ENCODE results near the gene KIAA0825. TPM values are rescaled to one million over a fixed set of nuclear protein-coding genes. Genes with fewer than 3 reads are reported as not detected.
"Not testable (repeated sequence)": the region's sequence is repeated elsewhere in the genome, so short reads cannot be mapped to it uniquely, and the experiment has no call there.

Gene KIAA0825
- total and polyA plus RNA-seq, 2 donors (not counting 1 experiment from before 2014, with no cell fraction given), result 1.7 to 3.6 TPM

DNA sequence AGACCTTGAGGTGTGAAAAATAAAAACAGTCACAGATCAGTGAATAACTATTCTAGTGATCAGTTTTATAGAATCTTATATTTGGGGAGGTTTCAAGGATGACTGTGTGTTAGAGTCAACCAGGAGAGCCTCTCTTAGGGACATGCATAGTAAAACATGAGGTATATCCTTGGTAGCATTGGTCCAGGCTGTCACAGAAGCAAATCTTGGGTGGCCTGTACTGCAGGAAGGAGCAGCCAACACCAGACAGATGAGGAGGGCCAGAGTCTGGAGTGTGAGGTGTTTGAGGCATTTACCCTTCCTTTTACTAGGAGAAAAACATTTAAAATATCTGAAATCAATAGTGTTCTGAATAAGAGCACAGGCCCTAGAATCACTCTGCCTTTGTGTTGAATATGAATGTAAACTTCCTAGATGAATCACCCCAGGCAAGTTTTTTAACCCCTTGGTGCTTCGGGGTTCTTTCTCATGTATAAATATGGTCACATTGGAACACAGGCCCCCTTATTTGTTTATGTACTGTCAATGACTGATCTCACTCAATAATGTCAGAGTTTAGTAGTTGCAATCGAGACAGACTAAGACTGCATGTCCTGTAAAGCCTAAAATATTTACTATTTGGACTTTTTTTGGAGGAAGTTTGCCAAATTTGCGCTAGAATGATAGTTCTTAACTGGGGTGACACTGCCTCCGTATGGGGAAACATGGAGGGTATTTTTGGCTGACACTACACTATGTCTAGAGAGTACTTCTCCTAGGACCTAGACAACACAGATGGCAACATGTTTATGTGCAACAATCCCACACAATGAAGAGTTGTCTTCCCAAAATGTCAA is 460.5 kb downstream of the KIAA0825 start:
- Histone ChIP-seq H3K4me1 (ENCODE audit: control insufficient read depth, extremely low read depth, insufficient read depth, low read length) (peaks cover 2% of the 10 kb centered on the region), H3K36me3 (ENCODE audit: control insufficient read depth, insufficient read depth, low read length) (no peaks in the 10 kb centered on the region), H4K20me1 (ENCODE audit: control insufficient read depth, extremely low read depth, insufficient read depth, low read length) (no peaks in the 10 kb centered on the region), H3K4me2 (ENCODE audit: extremely low read depth, insufficient read depth, low read length) (no peak overlapping the region), H3K4me3 (replicated peaks in 1 of 4; ENCODE audit: control extremely low read depth in 1 of 4, insufficient read depth in 1 of 4, low read depth in 3 of 4, low read length in 4 of 4) (no peak overlapping the region), H3K79me2 (ENCODE audit: control insufficient read depth, insufficient read depth, low read length) (no peaks in the 10 kb centered on the region), H3K9ac (ENCODE audit: insufficient read depth, low read length) (no peak overlapping the region), H2AFZ (ENCODE audit: low read length) (peak overlapping the region; percentile 43), H3K27ac (ENCODE audit: insufficient read depth, low read length) (no peak overlapping the region), H3K9me3 (ENCODE audit: control insufficient read depth, insufficient read depth, low read depth, low read length) (no peaks in the 10 kb centered on the region), H3K27me3 (ENCODE audit: control insufficient read depth, insufficient read depth, low read length) (no peaks in the 10 kb centered on the region)
- DNase-seq (ENCODE audit: low read depth in 2 of 2), result peak in 1 of 2 donors; percentile 81
- TF ChIP-seq, protein P1, sequence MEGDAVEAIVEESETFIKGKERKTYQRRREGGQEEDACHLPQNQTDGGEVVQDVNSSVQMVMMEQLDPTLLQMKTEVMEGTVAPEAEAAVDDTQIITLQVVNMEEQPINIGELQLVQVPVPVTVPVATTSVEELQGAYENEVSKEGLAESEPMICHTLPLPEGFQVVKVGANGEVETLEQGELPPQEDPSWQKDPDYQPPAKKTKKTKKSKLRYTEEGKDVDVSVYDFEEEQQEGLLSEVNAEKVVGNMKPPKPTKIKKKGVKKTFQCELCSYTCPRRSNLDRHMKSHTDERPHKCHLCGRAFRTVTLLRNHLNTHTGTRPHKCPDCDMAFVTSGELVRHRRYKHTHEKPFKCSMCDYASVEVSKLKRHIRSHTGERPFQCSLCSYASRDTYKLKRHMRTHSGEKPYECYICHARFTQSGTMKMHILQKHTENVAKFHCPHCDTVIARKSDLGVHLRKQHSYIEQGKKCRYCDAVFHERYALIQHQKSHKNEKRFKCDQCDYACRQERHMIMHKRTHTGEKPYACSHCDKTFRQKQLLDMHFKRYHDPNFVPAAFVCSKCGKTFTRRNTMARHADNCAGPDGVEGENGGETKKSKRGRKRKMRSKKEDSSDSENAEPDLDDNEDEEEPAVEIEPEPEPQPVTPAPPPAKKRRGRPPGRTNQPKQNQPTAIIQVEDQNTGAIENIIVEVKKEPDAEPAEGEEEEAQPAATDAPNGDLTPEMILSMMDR (conservative IDR thresholded peaks at IDR 0.05 in 1 of 2, IDR thresholded peaks at IDR 0.05 in 1 of 2; ENCODE audit: low read depth in 1 of 2, low read length in 2 of 2), result peak in 1 of 2 donors; percentile 33
- no peak for TF ChIP-seq EZH2 (IDR thresholded peaks at IDR 0.05; ENCODE audit: low read length, missing control alignments)

DNA sequence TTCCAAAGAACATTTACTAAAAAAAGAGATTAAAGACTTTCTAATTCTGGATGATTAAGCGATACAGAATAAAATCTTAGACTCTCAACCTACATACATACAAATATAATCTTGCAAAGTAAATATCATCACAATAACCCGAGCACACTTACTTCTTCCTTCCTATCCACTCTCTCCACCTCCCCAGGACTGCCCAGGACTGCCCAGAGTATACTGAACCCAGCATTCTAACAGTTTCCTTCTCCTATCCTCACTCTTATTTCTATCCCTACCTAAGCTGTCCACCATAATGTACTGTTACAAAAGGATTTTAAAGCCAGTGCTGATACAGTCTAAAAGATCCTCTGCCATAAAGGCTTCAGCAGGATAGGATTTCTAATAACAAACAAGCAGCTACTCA is 463.7 kb downstream of the KIAA0825 start:
- H3K79me2 ChIP-seq (ENCODE audit: control insufficient read depth, insufficient read depth, low read length), result no peaks in the 10 kb centered on the region
- H3K9ac ChIP-seq (ENCODE audit: insufficient read depth, low read length), result no peak overlapping the region
- H3K9me3 ChIP-seq (ENCODE audit: control insufficient read depth, insufficient read depth, low read depth, low read length), result no peaks in the 10 kb centered on the region
- H3K4me2 ChIP-seq (ENCODE audit: extremely low read depth, insufficient read depth, low read length), result no peak overlapping the region
- no peak overlapping the region for H3K27ac ChIP-seq (ENCODE audit: insufficient read depth, low read length)
- no peaks in the 10 kb centered on the region for H3K27me3 ChIP-seq (ENCODE audit: control insufficient read depth, insufficient read depth, low read length)
- H2AFZ ChIP-seq (ENCODE audit: low read length), result no peak overlapping the region
- H3K4me3 ChIP-seq (replicated peaks in 1 of 4; ENCODE audit: control extremely low read depth in 1 of 4, insufficient read depth in 1 of 4, low read depth in 3 of 4, low read length in 4 of 4), result no peak overlapping the region
- no peaks in the 10 kb centered on the region for H3K36me3 ChIP-seq (ENCODE audit: control insufficient read depth, insufficient read depth, low read length)
- no peak for DNase-seq (ENCODE audit: low read depth in 2 of 2)
- H4K20me1 ChIP-seq (ENCODE audit: control insufficient read depth, extremely low read depth, insufficient read depth, low read length), result no peaks in the 10 kb centered on the region
- peaks cover 2% of the 10 kb centered on the region for H3K4me1 ChIP-seq (ENCODE audit: control insufficient read depth, extremely low read depth, insufficient read depth, low read length)
- TF ChIP-seq, protein P1 (conservative IDR thresholded peaks at IDR 0.05 in 1 of 2, IDR thresholded peaks at IDR 0.05 in 1 of 2; ENCODE audit: low read depth in 1 of 2, low read length in 2 of 2), result no peak
- TF ChIP-seq EZH2 (IDR thresholded peaks at IDR 0.05; ENCODE audit: low read length, missing control alignments), result no peak

DNA sequence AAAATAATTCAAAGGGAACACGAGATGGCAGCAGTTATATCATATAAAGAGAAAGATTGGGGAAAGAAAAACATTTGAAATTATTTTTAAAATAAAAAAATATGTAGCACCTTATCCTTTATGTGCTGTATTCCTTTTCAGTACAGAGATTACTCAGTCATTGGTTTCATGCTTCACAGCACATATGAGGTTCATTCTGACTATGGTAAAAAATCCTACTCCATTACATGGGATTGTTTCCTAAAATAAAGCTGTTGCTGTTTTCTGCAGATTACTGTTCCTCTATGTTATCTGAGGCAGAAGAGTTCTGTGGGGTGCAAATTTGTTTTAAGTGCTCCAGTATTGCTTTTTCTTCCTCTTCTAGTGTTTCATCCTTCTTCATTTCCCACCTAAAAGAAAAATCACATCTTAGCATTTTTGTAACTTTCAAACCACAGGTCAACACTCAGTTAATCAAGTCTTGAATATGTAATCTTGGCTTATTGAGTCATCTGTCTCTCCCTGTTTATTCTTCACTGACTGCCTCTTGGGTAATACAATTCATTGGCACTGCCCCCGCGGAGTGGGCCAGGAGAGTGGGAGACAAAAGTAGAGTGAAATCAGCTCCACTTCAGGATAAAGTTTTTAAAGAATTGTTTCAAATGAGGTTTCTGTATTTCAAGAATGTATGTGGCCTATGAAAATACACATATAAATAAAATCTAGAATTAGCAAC is 464.5 kb downstream of the KIAA0825 start:
- Histone ChIP-seq H3K4me3 (replicated peaks in 1 of 4; ENCODE audit: control extremely low read depth in 1 of 4, insufficient read depth in 1 of 4, low read depth in 3 of 4, low read length in 4 of 4) (no peak overlapping the region), H3K9me3 (ENCODE audit: control insufficient read depth, insufficient read depth, low read depth, low read length) (no peaks in the 10 kb centered on the region), H3K36me3 (ENCODE audit: control insufficient read depth, insufficient read depth, low read length) (no peaks in the 10 kb centered on the region), H3K4me1 (ENCODE audit: control insufficient read depth, extremely low read depth, insufficient read depth, low read length) (peaks cover under 1% of the 10 kb centered on the region), H3K27me3 (ENCODE audit: control insufficient read depth, insufficient read depth, low read length) (no peaks in the 10 kb centered on the region), H2AFZ (ENCODE audit: low read length) (no peak overlapping the region), H3K27ac (ENCODE audit: insufficient read depth, low read length) (no peak overlapping the region), H3K79me2 (ENCODE audit: control insufficient read depth, insufficient read depth, low read length) (no peaks in the 10 kb centered on the region), H4K20me1 (ENCODE audit: control insufficient read depth, extremely low read depth, insufficient read depth, low read length) (no peaks in the 10 kb centered on the region), H3K4me2 (ENCODE audit: extremely low read depth, insufficient read depth, low read length) (no peak overlapping the region), H3K9ac (ENCODE audit: insufficient read depth, low read length) (no peak overlapping the region)
- DNase-seq (ENCODE audit: low read depth in 2 of 2), result peak; percentile 58 to 76
- TF ChIP-seq EZH2 (IDR thresholded peaks at IDR 0.05; ENCODE audit: low read length, missing control alignments), result no peak
- TF ChIP-seq, protein P1 (conservative IDR thresholded peaks at IDR 0.05 in 1 of 2, IDR thresholded peaks at IDR 0.05 in 1 of 2; ENCODE audit: low read depth in 1 of 2, low read length in 2 of 2), result no peak

DNA sequence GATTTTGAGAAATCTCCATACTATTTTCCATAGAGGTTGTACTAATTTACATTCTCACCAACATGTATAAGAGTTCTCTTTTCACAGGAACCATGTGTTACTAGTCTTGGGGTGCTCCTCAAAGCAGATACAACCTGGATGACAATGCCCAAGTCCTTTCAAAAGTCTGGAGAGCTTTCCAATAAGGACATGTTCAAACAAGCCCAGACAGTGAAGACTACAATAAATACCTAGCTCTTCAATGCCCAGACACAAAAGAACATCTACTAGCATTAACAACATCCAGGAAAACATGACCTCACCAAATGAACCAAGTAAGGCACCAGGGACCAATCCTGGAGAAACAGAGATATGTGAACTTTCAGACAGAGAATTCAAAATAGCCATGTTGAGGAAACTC is 474.8 kb downstream of the KIAA0825 start:
- not testable (repeated sequence) for H3K79me2 ChIP-seq (ENCODE audit: control insufficient read depth, insufficient read depth, low read length); H3K9me3 ChIP-seq (ENCODE audit: control insufficient read depth, insufficient read depth, low read depth, low read length); H3K36me3 ChIP-seq (ENCODE audit: control insufficient read depth, insufficient read depth, low read length); DNase-seq (ENCODE audit: low read depth in 2 of 2); H2AFZ ChIP-seq (ENCODE audit: low read length); H3K4me2 ChIP-seq (ENCODE audit: extremely low read depth, insufficient read depth, low read length); H4K20me1 ChIP-seq (ENCODE audit: control insufficient read depth, extremely low read depth, insufficient read depth, low read length); H3K27ac ChIP-seq (ENCODE audit: insufficient read depth, low read length); H3K9ac ChIP-seq (ENCODE audit: insufficient read depth, low read length); H3K4me1 ChIP-seq (ENCODE audit: control insufficient read depth, extremely low read depth, insufficient read depth, low read length); H3K4me3 ChIP-seq (replicated peaks in 1 of 4; ENCODE audit: control extremely low read depth in 1 of 4, insufficient read depth in 1 of 4, low read depth in 3 of 4, low read length in 4 of 4); H3K27me3 ChIP-seq (ENCODE audit: control insufficient read depth, insufficient read depth, low read length)

All from fibroblast of lung (primary cell).